Liver (tissue), 9 donors: ENCODE data around the gene FARP1. TPM values are rescaled to one million over a fixed set of nuclear protein-coding genes. Genes with fewer than 3 reads are reported as not detected.

ENCODE experiments used
- DNase-seq: peaks from one replicate; pipeline ENCODE4 v3.0.0-alpha.2; 2017; ENCODE audit warnings: low spot score
- H3K27ac ChIP-seq, 2 donors: one replicate each; pipeline ENCODE4 v1.7.0; 2013; ENCODE audit warnings: inconsistent platforms in 2 of 2, low read length in 2 of 2, control low read depth in 1 of 2, low read depth in 1 of 2, mild to moderate bottlenecking in 1 of 2
- H3K27me3 ChIP-seq, 4 donors: one replicate each; pipeline versions ENCODE4 v1.6.1 to v1.7.0; 2013; ENCODE audit warnings: low read length in 3 of 4, inconsistent platforms in 1 of 4, mild to moderate bottlenecking in 1 of 4, moderate library complexity in 1 of 4; ENCODE audit not compliant: control insufficient read depth in 4 of 4, insufficient read depth in 4 of 4
- H3K36me3 ChIP-seq, 4 donors: one replicate each; pipeline versions ENCODE4 v1.6.1 to v1.7.0; 2013; ENCODE audit warnings: low read length in 3 of 4, mild to moderate bottlenecking in 3 of 4, low read depth in 1 of 4, moderate library complexity in 1 of 4; ENCODE audit not compliant: control insufficient read depth in 4 of 4, insufficient read depth in 3 of 4
- H3K4me1 ChIP-seq, 4 donors: one replicate each; pipeline versions ENCODE4 v1.6.1 to v1.7.0; 2013; ENCODE audit warnings: low read length in 3 of 4, mild to moderate bottlenecking in 3 of 4, moderate library complexity in 1 of 4; ENCODE audit not compliant: control insufficient read depth in 4 of 4, insufficient read depth in 4 of 4
- H3K4me3 ChIP-seq, 3 donors: one replicate each; pipeline versions ENCODE4 v1.6.1 to v1.7.0; 2013; ENCODE audit warnings: low read length in 3 of 3, control low read depth in 1 of 3, low read depth in 1 of 3, mild to moderate bottlenecking in 1 of 3
- H3K9ac ChIP-seq, 2 donors: one replicate each; pipeline ENCODE4 v1.7.0; 2013; ENCODE audit warnings: low read length in 2 of 2, mild to moderate bottlenecking in 2 of 2, moderate library complexity in 2 of 2, control low read depth in 1 of 2, low read depth in 1 of 2
- H3K9me3 ChIP-seq, 4 donors: one replicate each; pipeline versions ENCODE4 v1.6.1 to v1.7.0; 2013; ENCODE audit warnings: low read length in 3 of 4; ENCODE audit not compliant: control insufficient read depth in 4 of 4
- CTCF ChIP-seq: fragments of 150-350 bp; IDR thresholded peaks from 2 replicates; pipeline ENCODE4 v1.5.1; 2017; ENCODE audit warnings: improper control_type of control experiment, low read depth, low read length; ENCODE audit not compliant: missing input control
- EGR1 ChIP-seq, 2 donors: IDR thresholded peaks; 2 replicates each; pipeline ENCODE4 v1.6.1; 2016 to 2018; ENCODE audit warnings: antibody characterized with exemption in 2 of 2, low read depth in 2 of 2
- FOXA2 ChIP-seq: IDR thresholded peaks from 2 replicates; pipeline ENCODE4 v1.6.1; 2016; ENCODE audit warnings: antibody characterized with exemption
- GABPA ChIP-seq, 2 donors: IDR thresholded peaks in 1 of 2; conservative IDR thresholded peaks in 1 of 2; 2 replicates each; pipeline ENCODE4 v1.6.1; 2016; ENCODE audit warnings: antibody characterized with exemption in 2 of 2, mild to moderate bottlenecking in 1 of 2, moderate library complexity in 1 of 2
- HNF4G ChIP-seq: IDR thresholded peaks from 2 replicates; pipeline ENCODE4 v1.6.1; 2016; ENCODE audit warnings: antibody characterized with exemption
- REST ChIP-seq: IDR thresholded peaks from 2 replicates; pipeline ENCODE4 v1.6.1; 2016; ENCODE audit warnings: antibody characterized with exemption, mild to moderate bottlenecking
- RXRA ChIP-seq, 2 donors: IDR thresholded peaks; 2 replicates each; pipeline ENCODE4 v1.6.1; 2017 to 2018; ENCODE audit warnings: antibody characterized with exemption in 2 of 2, mild to moderate bottlenecking in 1 of 2
- TAF1 ChIP-seq: conservative IDR thresholded peaks from 2 replicates; pipeline ENCODE4 v1.6.1; 2016; ENCODE audit warnings: antibody characterized with exemption, mild to moderate bottlenecking
- YY1 ChIP-seq: IDR thresholded peaks from 2 replicates; pipeline ENCODE4 v1.6.1; 2016; ENCODE audit warnings: antibody characterized with exemption, mild to moderate bottlenecking
- ZBTB33 ChIP-seq: IDR thresholded peaks from 2 replicates; pipeline ENCODE4 v1.6.1; 2016; ENCODE audit warnings: antibody characterized with exemption
- WGBS: extraction: QIAGEN DNeasy Blood & Tissue Kit; methylation state at CpG from one replicate; pipeline ENCODE4 v1.1.7; 2013; 5-methylcytosine and 5-hydroxymethylcytosine counted together
- polyA plus RNA-seq, 2 donors: library from polyadenylated mRNA; stranded (reverse) in 1 of 2; unstranded in 1 of 2; fragments of 200-250 nt in 1 of 2; fragments of >200 nt in 1 of 2; fragmentation: Nextera tagmentation in 1 of 2; extraction: Ambion mirVana in 1 of 2; gene quantifications; one replicate each; pipeline versions ENCODE4 v1.2.1 to v1.2.3, GENCODE V29; 2013 to 2015
- total RNA-seq, 2 donors: library from RNA; depleted of rRNA; stranded (reverse); fragments of >200 nt; gene quantifications; one replicate each; pipeline ENCODE4 v1.2.3, GENCODE V29; 2014
- donor health status: healthy.
- donor health status: healthy.
- donor health status: healthy.
- donor health status: healthy.
- donor health status: healthy.

Gene FARP1
- total and polyA plus RNA-seq, 4 donors: 28.4 to 62.6 (median 39.8) TPM

GRCh38 chr13:98394820-98395510 is 252.1 kb downstream of the FARP1 start:
- TF ChIP-seq FOXA2: no peak
- TF ChIP-seq CTCF: no peak
- no peak for TF ChIP-seq EGR1 (IDR thresholded peaks at IDR 0.05; ENCODE audit: low read depth in 2 of 2)
- no peak for TF ChIP-seq ZBTB33
- no peak for TF ChIP-seq RXRA (IDR thresholded peaks at IDR 0.05)
- peaks cover 15 to 53% (median 30%) of the 10 kb centered on the region in 4 donors for H3K36me3 ChIP-seq
- 96% methylated on average over 37 of the region's 37 CpGs for WGBS

GRCh38 chr13:98396071-98396710 is 253.3 kb downstream of the FARP1 start:
- WGBS: 93% methylated on average over 16 of the region's 16 CpGs
- TF ChIP-seq REST: no peak
- no peak for TF ChIP-seq TAF1
- no peak for TF ChIP-seq GABPA (IDR thresholded peaks at IDR 0.05 in 1 of 2, conservative IDR thresholded peaks at IDR 0.05 in 1 of 2)
- TF ChIP-seq YY1: no peak
- TF ChIP-seq HNF4G: no peak
- H3K4me1 ChIP-seq: no peaks in the 10 kb centered on the region
- H3K9me3 ChIP-seq: no peaks in the 10 kb centered on the region
- no peak overlapping the region for H3K9ac ChIP-seq
- no peak overlapping the region for H3K4me3 ChIP-seq
- H3K36me3 ChIP-seq: peaks cover 13 to 43% (median 25%) of the 10 kb centered on the region in 4 donors
- no peak for DNase-seq
- no peaks in the 10 kb centered on the region for H3K27me3 ChIP-seq
- no peak overlapping the region for H3K27ac ChIP-seq

More at GRCh38 chr13:98394820-98395510, 252.1 kb downstream of the FARP1 start:
- no peak overlapping the region for H3K9ac ChIP-seq
- no peaks in the 10 kb centered on the region for H3K9me3 ChIP-seq
- H3K4me3 ChIP-seq: no peak overlapping the region
- no peaks in the 10 kb centered on the region for H3K4me1 ChIP-seq
- no peak for DNase-seq
- H3K27me3 ChIP-seq: no peaks in the 10 kb centered on the region
- H3K27ac ChIP-seq: no peak overlapping the region
